Fibroblast of mammary gland (primary cell): ENCODE results near the gene PRSS36.

Experiments used
- DNase-seq: peaks from one replicate; pipeline ENCODE4 v3.0.0-alpha.2; 2010; ENCODE audit warnings: low read depth
- H3K4me3 ChIP-seq: 2 replicates; pipeline ENCODE4 v1.5.1; 2011; ENCODE audit warnings: low read depth, mild to moderate bottlenecking, low read length, moderate library complexity; ENCODE audit not compliant: control insufficient read depth
- TF ChIP-seq, protein P1 (sequence below): conservative IDR thresholded peaks from 2 replicates; pipeline ENCODE4 v1.5.1; 2011; ENCODE audit warnings: low read depth, low read length, inconsistent platforms; ENCODE audit not compliant: control insufficient read depth, insufficient read depth

Gene PRSS36

DNA sequence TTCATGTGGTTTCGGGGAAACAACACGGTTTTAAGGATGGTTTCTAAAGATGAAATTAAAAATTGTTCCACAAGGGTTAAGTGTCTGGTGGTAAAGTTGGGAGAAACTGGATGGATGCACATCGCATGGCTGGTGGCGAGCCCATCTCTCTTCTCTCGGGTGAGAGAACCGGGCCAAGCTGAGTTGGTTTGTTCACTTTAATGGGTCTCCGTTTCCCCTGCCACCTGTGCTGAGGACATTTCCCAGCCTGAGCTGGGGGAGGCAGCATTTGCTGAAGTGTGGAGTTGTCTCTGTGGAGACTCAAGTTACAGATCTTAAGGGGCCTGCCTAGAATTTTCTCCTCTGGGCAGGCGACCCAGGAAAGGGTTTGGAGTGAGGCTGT lies 37.9 kb upstream of the PRSS36 start:
- H3K4me3 ChIP-seq, result no peak overlapping the region
- TF ChIP-seq, protein P1, sequence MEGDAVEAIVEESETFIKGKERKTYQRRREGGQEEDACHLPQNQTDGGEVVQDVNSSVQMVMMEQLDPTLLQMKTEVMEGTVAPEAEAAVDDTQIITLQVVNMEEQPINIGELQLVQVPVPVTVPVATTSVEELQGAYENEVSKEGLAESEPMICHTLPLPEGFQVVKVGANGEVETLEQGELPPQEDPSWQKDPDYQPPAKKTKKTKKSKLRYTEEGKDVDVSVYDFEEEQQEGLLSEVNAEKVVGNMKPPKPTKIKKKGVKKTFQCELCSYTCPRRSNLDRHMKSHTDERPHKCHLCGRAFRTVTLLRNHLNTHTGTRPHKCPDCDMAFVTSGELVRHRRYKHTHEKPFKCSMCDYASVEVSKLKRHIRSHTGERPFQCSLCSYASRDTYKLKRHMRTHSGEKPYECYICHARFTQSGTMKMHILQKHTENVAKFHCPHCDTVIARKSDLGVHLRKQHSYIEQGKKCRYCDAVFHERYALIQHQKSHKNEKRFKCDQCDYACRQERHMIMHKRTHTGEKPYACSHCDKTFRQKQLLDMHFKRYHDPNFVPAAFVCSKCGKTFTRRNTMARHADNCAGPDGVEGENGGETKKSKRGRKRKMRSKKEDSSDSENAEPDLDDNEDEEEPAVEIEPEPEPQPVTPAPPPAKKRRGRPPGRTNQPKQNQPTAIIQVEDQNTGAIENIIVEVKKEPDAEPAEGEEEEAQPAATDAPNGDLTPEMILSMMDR, result no peak
- DNase-seq, result no peak

DNA sequence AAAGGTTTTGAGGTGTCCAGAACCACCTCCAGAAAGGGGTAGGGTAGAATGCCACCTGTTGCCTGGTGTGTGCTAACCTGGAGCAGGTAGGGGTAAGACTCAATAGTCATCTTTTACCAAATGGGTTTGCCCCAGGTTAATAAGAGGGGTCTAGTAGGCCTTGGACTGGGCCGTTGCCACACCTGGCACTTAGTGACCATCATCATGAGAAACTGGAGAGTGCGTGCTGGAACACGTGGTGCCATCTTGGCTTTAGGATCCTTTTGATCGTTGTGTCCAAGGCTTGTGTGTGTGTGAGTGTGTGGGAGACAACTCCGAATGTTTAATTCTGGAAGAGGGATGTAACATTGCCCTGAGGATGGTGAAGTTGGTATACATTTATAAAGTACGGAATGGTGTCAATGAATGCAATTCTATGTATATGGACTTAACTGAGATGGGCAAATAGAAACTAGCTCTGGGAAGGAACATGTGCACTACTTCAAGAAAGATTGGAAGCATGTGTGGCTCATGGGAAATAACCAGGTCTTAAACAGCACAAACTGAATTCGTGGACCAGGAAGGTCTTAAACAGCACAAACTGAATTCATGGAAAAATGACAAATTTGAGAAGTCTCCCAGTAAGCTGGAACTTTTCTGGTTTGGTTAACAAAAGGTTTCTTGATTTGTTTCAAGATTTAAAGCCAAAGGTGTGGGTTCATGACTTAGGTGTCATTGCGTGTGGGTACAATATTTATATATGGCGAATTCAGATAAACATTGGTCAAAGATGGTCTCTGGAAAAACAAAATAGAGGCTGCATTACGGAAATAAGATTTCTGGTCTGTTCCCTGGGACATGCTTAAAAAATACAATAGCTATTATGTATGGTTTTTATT lies 37.3 kb upstream of the PRSS36 start:
- TF ChIP-seq, protein P1, result no peak
- H3K4me3 ChIP-seq, result no peak overlapping the region
- no peak for DNase-seq

DNA sequence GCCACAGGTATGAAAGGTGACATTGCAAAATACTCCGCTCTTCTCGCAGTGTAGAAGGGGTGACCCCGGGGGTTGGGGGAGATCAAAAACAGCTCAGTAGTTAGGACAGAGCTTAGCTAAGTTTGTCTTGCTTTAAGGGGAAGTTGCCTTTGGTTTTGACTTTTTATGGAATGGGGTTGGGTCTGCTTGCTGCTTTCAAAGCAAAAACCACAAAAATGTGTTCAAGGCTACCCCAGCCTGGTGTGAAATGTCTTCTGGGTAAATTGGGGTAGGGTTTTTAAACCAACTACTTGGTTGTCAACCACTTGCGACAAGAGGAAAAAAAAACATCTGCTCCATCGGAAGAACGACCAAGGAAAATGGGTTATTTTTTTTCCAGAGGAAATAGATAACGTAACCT lies 36.3 kb upstream of the PRSS36 start:
- TF ChIP-seq, protein P1, result no peak
- H3K4me3 ChIP-seq, result no peak overlapping the region
- DNase-seq, result no peak

DNA sequence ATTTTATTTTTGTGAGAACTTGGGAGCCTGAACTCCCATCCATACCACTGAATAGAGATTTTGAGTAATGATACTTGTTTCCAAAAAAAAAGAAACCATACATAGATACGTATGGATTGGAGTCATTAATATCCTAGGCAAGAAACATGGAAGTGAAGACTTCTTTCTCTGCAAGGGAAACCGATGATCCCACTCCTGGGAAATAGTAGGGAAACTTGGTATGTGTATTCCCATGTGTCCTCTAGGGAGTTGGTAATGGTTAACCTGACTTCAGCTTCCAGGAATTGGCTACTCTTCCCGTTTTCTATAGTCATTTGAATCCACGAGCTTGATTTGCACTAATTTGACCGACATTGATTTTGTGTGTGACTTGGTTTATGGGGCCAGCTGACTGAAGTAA lies 35.5 kb upstream of the PRSS36 start:
- TF ChIP-seq, protein P1, result no peak
- DNase-seq, result no peak
- no peak overlapping the region for H3K4me3 ChIP-seq

DNA sequence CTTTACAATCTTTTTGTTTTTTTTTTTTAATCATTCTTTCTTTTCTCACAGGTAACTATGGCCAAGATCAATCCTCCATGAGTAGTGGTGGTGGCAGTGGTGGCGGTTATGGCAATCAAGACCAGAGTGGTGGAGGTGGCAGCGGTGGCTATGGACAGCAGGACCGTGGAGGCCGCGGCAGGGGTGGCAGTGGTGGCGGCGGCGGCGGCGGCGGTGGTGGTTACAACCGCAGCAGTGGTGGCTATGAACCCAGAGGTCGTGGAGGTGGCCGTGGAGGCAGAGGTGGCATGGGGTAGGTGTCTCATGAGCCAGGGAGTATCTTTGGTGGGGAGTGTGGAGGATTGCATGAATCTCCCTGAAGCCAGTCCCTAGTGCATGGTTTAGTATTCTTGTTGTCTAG lies 35.0 kb upstream of the PRSS36 start:
- no peak overlapping the region for H3K4me3 ChIP-seq
- TF ChIP-seq, protein P1, result no peak
- no peak for DNase-seq

DNA sequence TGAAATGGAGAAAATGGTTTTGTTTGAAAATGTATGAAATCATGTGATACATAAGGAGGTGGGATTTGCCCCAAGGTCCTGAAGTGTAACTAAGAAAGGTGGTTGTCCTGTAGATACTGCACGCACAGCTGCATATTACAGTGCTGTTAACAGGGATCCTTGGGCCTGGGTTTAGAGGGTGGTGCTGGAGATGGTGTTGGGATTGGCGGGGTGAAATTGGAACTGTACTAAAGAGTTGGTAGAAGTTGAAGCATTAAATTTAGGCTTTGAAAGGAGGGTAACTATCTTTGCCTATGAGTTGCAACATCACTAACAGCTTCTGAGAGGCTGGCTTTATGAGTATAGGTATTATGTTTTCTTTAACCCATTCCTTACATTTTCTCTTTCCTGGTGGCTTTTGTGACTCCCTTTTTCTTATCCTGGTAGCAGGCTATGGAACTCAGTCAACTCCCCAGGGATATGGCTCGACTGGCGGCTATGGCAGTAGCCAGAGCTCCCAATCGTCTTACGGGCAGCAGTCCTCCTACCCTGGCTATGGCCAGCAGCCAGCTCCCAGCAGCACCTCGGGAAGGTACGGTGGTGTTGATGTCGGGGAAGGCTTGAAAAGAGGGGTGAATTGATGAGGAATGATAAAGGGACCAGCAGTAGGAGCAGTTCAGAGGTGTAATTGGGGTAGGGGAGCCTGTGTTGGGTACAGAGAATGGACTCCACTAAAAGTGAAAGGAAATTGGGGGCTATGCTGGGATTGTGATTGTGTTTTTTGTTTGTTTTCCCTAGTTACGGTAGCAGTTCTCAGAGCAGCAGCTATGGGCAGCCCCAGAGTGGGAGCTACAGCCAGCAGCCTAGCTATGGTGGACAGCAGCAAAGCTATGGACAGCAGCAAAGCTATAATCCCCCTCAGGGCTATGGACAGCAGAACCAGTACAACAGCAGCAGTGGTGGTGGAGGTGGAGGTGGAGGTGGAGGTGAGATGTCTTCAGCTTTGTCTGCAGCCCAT lies 33.9 kb upstream of the PRSS36 start:
- TF ChIP-seq, protein P1, result no peak
- no peak for DNase-seq
- H3K4me3 ChIP-seq, result no peak overlapping the region
